ENCODE data around the gene MYMX. TPM values are rescaled to one million over a fixed set of nuclear protein-coding genes. Genes with fewer than 3 reads are reported as not detected.

The MYMX gene
- total RNA-seq, 1 donor from 2014 or later = 11.2 TPM

GRCh38 chr6:44171899-44172546 lies 44.7 kb upstream of the MYMX start:
- no peak for DNase-seq (ENCODE audit: low spot score)
- H3K9me3 Mint-ChIP-seq (ENCODE audit: unreplicated experiment) = no peaks in the 10 kb centered on the region
- no peak overlapping the region for H3K4me3 Mint-ChIP-seq (ENCODE audit: unreplicated experiment)
- H3K36me3 Mint-ChIP-seq (ENCODE audit: low read depth, unreplicated experiment) = no peaks in the 10 kb centered on the region
- TF ChIP-seq CTCF (IDR thresholded peaks at IDR 0.05; ENCODE audit: unreplicated experiment) = no peak
- H3K27ac Mint-ChIP-seq (ENCODE audit: unreplicated experiment) = no peak overlapping the region
- H3K4me1 Mint-ChIP-seq (ENCODE audit: unreplicated experiment) = peaks cover 15% of the 10 kb centered on the region
- H3K27me3 Mint-ChIP-seq (ENCODE audit: unreplicated experiment) = peaks cover 9% of the 10 kb centered on the region

GRCh38 chr6:44172731-44173500 lies 43.8 kb upstream of the MYMX start:
- TF ChIP-seq CTCF (IDR thresholded peaks at IDR 0.05; ENCODE audit: unreplicated experiment) = peak; percentile 85
- Mint-ChIP-seq H3K27me3 (ENCODE audit: unreplicated experiment) (peaks cover 6% of the 10 kb centered on the region), H3K27ac (ENCODE audit: unreplicated experiment) (no peak overlapping the region), H3K36me3 (ENCODE audit: low read depth, unreplicated experiment) (no peaks in the 10 kb centered on the region), H3K4me1 (ENCODE audit: unreplicated experiment) (peaks cover 23% of the 10 kb centered on the region), H3K9me3 (ENCODE audit: unreplicated experiment) (no peaks in the 10 kb centered on the region), H3K4me3 (ENCODE audit: unreplicated experiment) (no peak overlapping the region)
- peak; percentile 86 for DNase-seq (ENCODE audit: low spot score)

- no peak for TF ChIP-seq CTCF (IDR thresholded peaks at IDR 0.05; ENCODE audit: unreplicated experiment)
- no peaks in the 10 kb centered on the region for H3K9me3 Mint-ChIP-seq (ENCODE audit: unreplicated experiment)
- H3K36me3 Mint-ChIP-seq (ENCODE audit: low read depth, unreplicated experiment) = no peaks in the 10 kb centered on the region
- H3K27me3 Mint-ChIP-seq (ENCODE audit: unreplicated experiment) = peaks cover 9% of the 10 kb centered on the region
- peaks cover 40% of the 10 kb centered on the region for H3K4me1 Mint-ChIP-seq (ENCODE audit: unreplicated experiment)
- peak overlapping the region; percentile 67 for H3K27ac Mint-ChIP-seq (ENCODE audit: unreplicated experiment)
- DNase-seq (ENCODE audit: low spot score) = no peak
- peak overlapping the region; percentile 56 for H3K4me3 Mint-ChIP-seq (ENCODE audit: unreplicated experiment)
Observed at GRCh38 chr6:44176130-44176761, 40.5 kb upstream of the MYMX start.

- no peak overlapping the region for H3K27ac Mint-ChIP-seq (ENCODE audit: unreplicated experiment)
Observed at GRCh38 chr6:44176762-44177509, 39.8 kb upstream of the MYMX start.

More at GRCh38 chr6:44176762-44177509, 39.8 kb upstream of the MYMX start:
- H3K9me3 Mint-ChIP-seq (ENCODE audit: unreplicated experiment) = no peaks in the 10 kb centered on the region
- no peak overlapping the region for H3K4me3 Mint-ChIP-seq (ENCODE audit: unreplicated experiment)
- no peak for TF ChIP-seq CTCF (IDR thresholded peaks at IDR 0.05; ENCODE audit: unreplicated experiment)
- H3K36me3 Mint-ChIP-seq (ENCODE audit: low read depth, unreplicated experiment) = no peaks in the 10 kb centered on the region
- peaks cover 7% of the 10 kb centered on the region for H3K27me3 Mint-ChIP-seq (ENCODE audit: unreplicated experiment)
- H3K4me1 Mint-ChIP-seq (ENCODE audit: unreplicated experiment) = peaks cover 40% of the 10 kb centered on the region
- DNase-seq (ENCODE audit: low spot score) = no peak
